Testis (tissue), 2 donors: ENCODE results near the gene LIMK2.

Source experiments
- CTCF ChIP-seq, 3 experiments: fragments of 450-650 bp in 2 of 3; fragments of 200-600 bp in 1 of 3; sonication (generic) in 1 of 3; IDR thresholded peaks; one replicate each; pipeline ENCODE4 v1.5.1; 2016 to 2019; ENCODE audit warnings: antibody characterized with exemption in 3 of 3, mild to moderate bottlenecking in 2 of 3, moderate library complexity in 1 of 3
- POLR2A ChIP-seq: fragments of 450-650 bp; IDR thresholded peaks from one replicate; pipeline ENCODE4 v1.6.1; 2017; ENCODE audit warnings: antibody characterized with exemption, mild to moderate bottlenecking, moderate library complexity

DNA sequence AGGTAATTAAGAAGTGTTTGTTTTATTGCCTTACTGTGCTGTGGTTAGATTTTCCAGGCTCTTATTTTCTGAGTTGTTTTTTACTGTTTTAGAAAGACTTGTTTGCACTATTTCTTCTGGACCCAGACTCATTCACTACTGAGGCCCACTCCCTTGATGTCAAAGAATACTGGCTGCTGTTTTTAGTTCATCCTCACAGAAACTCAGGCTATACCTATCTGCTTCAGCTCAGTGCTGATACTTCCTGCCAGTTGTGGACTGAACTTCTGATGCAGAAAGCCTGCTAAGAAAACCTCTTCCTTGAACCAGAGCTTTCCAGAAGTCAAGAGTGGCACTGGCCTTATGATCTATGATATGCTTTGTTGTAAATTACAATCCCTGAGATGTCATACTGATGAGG lies 96.1 kb downstream of the LIMK2 start:
- no peak for TF ChIP-seq CTCF (IDR thresholded peaks at IDR 0.05)
- no peak for TF ChIP-seq POLR2A
